ENCODE data around the gene PDXK.

DNA sequence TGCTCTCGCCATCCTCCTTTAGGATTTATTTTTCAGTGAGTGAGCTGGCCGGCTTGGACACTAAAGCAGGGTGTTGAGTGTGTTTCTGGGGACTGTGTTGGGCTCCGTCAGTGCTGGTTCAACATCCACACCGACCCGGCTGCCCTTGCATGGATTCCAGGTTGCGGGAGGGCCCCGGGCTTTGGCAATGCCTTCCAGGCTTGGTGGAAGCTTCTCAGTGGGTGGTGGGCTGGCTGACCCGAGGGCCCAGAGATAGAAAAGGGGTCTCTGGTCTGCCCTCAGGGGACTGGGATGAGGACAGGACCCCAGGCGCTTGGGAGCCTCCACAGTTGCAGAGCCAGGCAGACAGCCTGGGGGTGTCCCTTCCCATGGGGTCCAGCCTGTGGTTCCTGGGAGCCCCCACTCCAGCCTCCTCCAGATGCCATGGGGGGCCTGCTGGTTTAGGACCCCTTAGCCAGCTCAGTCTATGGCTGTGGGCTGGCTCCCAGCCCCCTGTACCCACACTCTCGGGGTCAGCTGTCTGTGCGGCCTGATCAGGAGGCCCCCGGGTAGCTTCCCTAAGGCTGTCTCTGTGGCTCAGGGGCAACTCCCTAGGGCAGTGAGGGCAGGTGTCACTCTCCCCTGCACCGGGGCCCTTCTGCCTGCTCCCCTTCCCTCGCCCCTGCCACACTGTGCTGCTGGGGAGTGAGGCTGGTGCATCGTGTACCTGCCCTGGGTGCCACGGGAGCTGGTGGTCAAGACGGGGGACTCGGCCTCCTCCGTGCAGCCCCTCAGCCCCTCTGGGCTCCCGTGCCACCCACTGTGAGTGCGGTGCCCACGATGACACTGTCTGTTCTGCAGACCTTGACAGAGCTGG, 16.5 kb downstream of the PDXK start:
- TF ChIP-seq, protein P1, sequence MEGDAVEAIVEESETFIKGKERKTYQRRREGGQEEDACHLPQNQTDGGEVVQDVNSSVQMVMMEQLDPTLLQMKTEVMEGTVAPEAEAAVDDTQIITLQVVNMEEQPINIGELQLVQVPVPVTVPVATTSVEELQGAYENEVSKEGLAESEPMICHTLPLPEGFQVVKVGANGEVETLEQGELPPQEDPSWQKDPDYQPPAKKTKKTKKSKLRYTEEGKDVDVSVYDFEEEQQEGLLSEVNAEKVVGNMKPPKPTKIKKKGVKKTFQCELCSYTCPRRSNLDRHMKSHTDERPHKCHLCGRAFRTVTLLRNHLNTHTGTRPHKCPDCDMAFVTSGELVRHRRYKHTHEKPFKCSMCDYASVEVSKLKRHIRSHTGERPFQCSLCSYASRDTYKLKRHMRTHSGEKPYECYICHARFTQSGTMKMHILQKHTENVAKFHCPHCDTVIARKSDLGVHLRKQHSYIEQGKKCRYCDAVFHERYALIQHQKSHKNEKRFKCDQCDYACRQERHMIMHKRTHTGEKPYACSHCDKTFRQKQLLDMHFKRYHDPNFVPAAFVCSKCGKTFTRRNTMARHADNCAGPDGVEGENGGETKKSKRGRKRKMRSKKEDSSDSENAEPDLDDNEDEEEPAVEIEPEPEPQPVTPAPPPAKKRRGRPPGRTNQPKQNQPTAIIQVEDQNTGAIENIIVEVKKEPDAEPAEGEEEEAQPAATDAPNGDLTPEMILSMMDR (IDR thresholded peaks at IDR 0.05; ENCODE audit: poor library complexity) = no peak
- TF ChIP-seq EZH2 (IDR thresholded peaks at IDR 0.05; ENCODE audit: borderline replicate concordance) = no peak
